ENCODE results near the gene UGT2B15.
"Not testable (repeated sequence)": the region's sequence is repeated elsewhere in the genome, so short reads cannot be mapped to it uniquely, and the experiment has no call there.

UGT2B15 gene

GRCh38 chr4:68670479-68670939 is at the start of gene UGT2B15:
UGT2B15 (minus strand) TSS chr4:68670652; CDS start chr4:68670618, 34 bp downstream.
- not testable (repeated sequence) for DNase-seq (ENCODE audit: low read depth)

GRCh38 chr4:68719075-68719473 is 48.6 kb upstream of the UGT2B15 start:
- DNase-seq (ENCODE audit: low read depth) = no peak

- no peak for DNase-seq (ENCODE audit: low read depth)
Observed at GRCh38 chr4:68718447-68719074, 48.1 kb upstream of the UGT2B15 start.

GRCh38 chr4:68717999-68718398 is 47.5 kb upstream of the UGT2B15 start:
- no peak for DNase-seq (ENCODE audit: low read depth)

GRCh38 chr4:68714400-68714799 is 43.9 kb upstream of the UGT2B15 start:
- no peak for DNase-seq (ENCODE audit: low read depth)

- DNase-seq (ENCODE audit: low read depth) = no peak
Observed at GRCh38 chr4:68712207-68712606, 41.8 kb upstream of the UGT2B15 start.

- no peak for DNase-seq (ENCODE audit: low read depth)
Observed at GRCh38 chr4:68708566-68708965, 38.1 kb upstream of the UGT2B15 start.

GRCh38 chr4:68703168-68703567 is 32.7 kb upstream of the UGT2B15 start:
- not testable (repeated sequence) for DNase-seq (ENCODE audit: low read depth)

- DNase-seq (ENCODE audit: low read depth) = no peak
Observed at GRCh38 chr4:68700152-68700551, 29.7 kb upstream of the UGT2B15 start.

- no peak for DNase-seq (ENCODE audit: low read depth)
Observed at GRCh38 chr4:68693325-68694075, 23.0 kb upstream of the UGT2B15 start.

GRCh38 chr4:68691186-68691585 is 20.7 kb upstream of the UGT2B15 start:
- no peak for DNase-seq (ENCODE audit: low read depth)

GRCh38 chr4:68683034-68683433 is 12.6 kb upstream of the UGT2B15 start:
- DNase-seq (ENCODE audit: low read depth) = no peak

- not testable (repeated sequence) for DNase-seq (ENCODE audit: low read depth)
Observed at GRCh38 chr4:68681298-68681697, 10.8 kb upstream of the UGT2B15 start.

- no peak for DNase-seq (ENCODE audit: low read depth)
Observed at GRCh38 chr4:68673143-68673542, 2.7 kb upstream of the UGT2B15 start.

- not testable (repeated sequence) for DNase-seq (ENCODE audit: low read depth)
Observed at GRCh38 chr4:68671217-68671616, 765 bp upstream of the UGT2B15 start.

GRCh38 chr4:68668537-68669163 is 1.8 kb downstream of the UGT2B15 start:
- DNase-seq (ENCODE audit: low read depth) = not testable (repeated sequence)

- not testable (repeated sequence) for DNase-seq (ENCODE audit: low read depth)
Observed at GRCh38 chr4:68667551-68667950, 2.9 kb downstream of the UGT2B15 start.

GRCh38 chr4:68664721-68665120 is 5.7 kb downstream of the UGT2B15 start:
- DNase-seq (ENCODE audit: low read depth) = not testable (repeated sequence)

GRCh38 chr4:68662836-68663574 is 7.4 kb downstream of the UGT2B15 start:
- DNase-seq (ENCODE audit: low read depth) = not testable (repeated sequence)

GRCh38 chr4:68658672-68659071 is 11.8 kb downstream of the UGT2B15 start:
- no peak for DNase-seq (ENCODE audit: low read depth)

GRCh38 chr4:68657022-68657594 is 13.3 kb downstream of the UGT2B15 start:
- DNase-seq (ENCODE audit: low read depth) = not testable (repeated sequence)

GRCh38 chr4:68656445-68656973 is 13.9 kb downstream of the UGT2B15 start:
- DNase-seq (ENCODE audit: low read depth) = not testable (repeated sequence)

Data from GM04503 (cell line).